GM18508 (cell line): ENCODE results near the gene TBX18.

Experiments used
- ATAC-seq: cut with Tn5 transposase; IDR thresholded peaks from one replicate; pipeline ENCODE4 v1.9.1; 2021; ENCODE audit warnings: moderate number of reproducible peaks; ENCODE audit not compliant: insufficient read depth, unreplicated experiment

TBX18 gene

DNA sequence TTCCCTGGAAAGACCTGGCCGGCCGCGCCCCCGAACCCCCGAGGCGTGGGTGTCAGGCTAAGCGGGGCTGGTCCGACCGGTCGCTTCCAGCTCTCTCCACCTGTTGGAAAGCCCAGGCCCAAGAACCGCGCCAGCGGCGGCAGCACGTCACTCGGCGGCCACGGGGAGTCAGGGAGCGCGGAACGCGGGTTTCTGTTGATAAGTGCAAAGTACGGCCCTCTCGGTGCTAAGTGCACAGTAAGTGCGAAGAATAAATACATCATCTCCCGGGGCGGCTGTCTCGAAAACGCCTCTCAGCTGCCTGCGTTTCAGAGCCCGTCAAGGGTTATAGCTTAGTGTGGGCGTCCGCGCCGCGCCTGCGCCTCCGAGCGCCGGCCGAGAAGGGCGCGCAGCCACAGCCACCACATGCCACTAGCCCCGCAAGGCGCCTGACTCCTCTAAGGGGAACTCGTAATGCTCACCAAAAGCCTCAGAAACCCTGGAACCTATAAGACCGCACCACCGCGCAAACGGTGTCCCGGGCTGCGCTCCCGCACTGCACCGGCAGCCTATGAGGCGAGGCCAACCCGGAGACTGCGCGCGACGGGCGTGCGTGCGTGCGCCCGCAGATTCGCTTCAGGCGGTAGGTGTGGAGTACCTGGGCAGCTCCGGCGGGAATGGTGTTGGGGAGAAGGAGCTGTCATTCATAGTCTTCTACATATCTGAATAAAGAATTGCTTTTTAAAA is 9.2 kb upstream of the TBX18 start:
- ATAC-seq: no peak

GRCh38 chr6:84773133-84773430 is 8.7 kb upstream of the TBX18 start:
- ATAC-seq: no peak

- ATAC-seq: no peak
These were observed 8.2 kb upstream of the TBX18 start for GRCh38 chr6:84772428-84773132.

- no peak for ATAC-seq
These were observed 7.5 kb upstream of the TBX18 start for GRCh38 chr6:84771756-84772356.

DNA sequence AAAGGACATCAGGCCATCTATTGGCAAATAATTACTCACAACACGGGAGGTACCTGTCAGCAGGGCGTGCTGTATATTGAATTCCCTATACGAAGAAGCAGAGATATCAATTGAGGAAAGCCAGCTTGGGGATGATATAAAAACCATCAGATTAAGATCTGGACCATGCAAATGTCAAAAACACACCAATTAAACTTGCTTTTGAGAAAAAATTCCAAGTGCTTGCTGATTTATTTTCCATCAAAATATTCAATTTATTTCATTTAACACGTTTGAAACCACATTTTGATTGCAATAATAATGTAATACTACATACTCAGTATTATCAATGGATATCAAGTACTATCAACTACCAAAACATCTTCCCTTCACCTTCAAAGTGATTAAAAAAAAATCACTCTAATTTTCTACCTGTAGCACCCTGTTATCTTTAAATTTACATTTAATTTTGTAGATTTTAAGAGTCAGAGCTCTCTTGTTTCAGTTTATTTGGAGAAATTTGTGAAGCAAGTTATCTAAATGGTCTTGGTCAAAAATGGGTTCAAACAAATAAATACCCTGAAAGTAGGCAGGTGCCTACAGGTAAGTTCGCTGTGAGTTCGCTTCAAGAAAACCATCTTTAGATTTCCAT is 6.8 kb upstream of the TBX18 start:
- no peak for ATAC-seq

DNA sequence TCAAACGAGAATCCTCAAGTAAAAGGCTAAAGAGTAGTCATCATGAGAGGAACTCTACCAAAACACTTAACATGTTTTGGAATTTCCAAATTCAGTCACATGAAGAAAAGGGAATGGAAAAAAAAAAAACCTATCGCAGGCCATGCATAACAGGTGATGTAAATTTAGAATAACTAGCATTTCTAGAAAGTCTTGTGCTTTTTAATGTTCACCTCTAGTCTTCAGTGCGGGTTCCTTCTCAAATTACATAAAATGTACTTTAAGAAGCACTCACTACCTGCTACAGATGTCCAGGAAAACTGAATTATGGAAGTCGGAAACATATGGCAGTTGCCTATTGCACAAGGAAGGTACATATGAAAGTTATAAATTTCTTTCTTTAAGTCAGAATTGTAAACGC is 6.1 kb upstream of the TBX18 start:
- no peak for ATAC-seq

DNA sequence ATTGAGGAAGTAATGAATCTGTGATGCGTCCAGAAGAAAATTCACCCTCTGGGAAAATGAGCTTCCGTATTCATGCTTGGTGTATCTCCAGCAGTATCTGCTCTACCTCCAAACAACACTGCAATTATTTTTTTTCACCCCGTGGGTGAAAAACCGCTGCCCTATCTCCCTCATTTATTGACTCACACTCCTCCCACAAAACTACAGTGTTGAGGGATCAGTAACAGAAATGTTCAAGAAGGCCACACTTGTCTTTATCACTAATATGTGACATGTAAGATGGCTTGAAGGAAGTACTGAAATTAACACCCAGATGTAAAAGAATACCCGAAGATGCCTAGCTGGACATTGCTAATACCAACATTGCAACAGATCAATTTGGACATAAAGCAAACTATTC is 4.9 kb upstream of the TBX18 start:
- no peak for ATAC-seq

- no peak for ATAC-seq
These were observed 4.2 kb upstream of the TBX18 start for GRCh38 chr6:84768442-84769174.

DNA sequence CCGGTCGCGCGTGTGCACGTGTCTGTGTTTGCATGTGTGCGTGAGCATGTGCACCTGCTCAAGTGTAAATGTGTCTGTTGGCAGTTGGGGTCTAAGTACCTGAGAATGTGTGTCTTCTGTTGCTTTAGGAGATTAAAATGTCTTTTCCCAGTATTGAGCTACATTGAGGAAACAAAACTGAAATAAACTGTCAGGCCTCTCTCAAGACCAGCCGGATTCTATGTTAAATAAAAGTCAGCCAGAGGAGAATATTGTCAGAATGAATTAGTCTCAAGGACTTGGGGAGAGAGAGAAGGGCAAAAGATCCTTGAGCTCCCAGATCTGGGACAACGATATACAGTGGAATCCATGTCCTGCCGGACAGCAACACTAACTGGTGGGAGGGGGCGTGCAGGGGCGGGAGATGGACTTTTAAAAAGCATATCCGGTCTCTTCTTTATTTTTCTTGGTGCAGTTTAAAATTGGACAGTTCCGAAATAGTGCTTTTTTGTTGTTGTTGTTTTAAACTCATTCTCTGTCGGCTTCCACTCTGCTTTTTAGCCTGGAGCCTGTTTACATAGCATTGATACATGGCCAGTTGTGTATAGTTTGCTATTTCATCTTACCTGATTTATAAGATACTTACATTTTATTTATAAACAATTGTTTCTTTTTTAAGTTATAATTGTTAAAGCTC is 3.3 kb upstream of the TBX18 start:
- no peak for ATAC-seq

- no peak for ATAC-seq
These were observed 2.6 kb upstream of the TBX18 start for GRCh38 chr6:84766799-84767525.

GRCh38 chr6:84766118-84766798 is 1.9 kb upstream of the TBX18 start:
- no peak for ATAC-seq

DNA sequence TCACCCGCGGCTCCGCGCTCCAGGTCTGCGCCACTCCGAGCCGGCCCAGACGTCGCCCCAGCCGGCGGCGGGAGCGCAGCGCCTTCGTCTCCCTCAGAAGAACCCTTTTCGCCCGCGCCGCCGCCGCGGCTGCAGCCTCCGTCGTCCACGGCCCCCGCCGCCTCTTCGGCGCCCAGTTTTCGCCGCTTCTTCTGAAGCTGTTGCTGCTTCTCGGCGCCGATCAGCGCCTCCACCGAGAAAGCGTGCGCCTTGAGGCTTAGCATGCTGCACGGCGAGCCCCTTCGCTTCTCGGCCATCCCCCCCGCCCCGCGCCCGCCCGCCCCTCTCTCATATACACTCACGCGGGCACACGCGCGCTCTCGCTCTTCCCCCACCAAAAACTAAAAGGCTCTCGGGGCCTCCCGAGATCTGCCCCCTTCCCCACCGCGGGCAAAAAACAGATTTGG is 489 bp downstream of the TBX18 start:
- no peak for ATAC-seq

GRCh38 chr6:84763003-84763885 is 1.2 kb downstream of the TBX18 start:
- ATAC-seq: no peak

- no peak for ATAC-seq
These were observed 2.0 kb downstream of the TBX18 start for GRCh38 chr6:84762220-84763002.

DNA sequence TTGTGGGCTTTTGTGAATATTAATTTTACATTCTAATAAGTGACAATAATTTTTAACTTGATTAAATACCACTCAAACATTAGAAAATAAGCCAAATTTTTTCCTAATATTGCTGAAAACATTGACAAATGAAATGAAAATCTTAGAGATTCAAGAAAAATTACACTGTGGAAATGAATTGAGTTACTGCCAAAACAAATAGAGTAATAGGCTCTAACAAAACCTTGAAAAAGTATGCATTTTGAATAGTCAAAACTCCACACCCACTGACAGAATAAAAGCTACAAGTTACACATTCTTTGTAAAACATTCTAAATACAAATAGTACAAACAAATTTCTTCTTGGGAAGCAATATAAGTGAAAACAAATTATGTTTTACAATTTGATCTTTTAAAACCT is 5.9 kb downstream of the TBX18 start:
- no peak for ATAC-seq

- no peak for ATAC-seq
These were observed 7.5 kb downstream of the TBX18 start for GRCh38 chr6:84756877-84757276.

- no peak for ATAC-seq
These were observed 7.9 kb downstream of the TBX18 start for GRCh38 chr6:84756466-84756865.
